ENCODE results near the gene HTR3C.
"Not testable (repeated sequence)": the region's sequence is repeated elsewhere in the genome, so short reads cannot be mapped to it uniquely, and the experiment has no call there.

Gene HTR3C

DNA sequence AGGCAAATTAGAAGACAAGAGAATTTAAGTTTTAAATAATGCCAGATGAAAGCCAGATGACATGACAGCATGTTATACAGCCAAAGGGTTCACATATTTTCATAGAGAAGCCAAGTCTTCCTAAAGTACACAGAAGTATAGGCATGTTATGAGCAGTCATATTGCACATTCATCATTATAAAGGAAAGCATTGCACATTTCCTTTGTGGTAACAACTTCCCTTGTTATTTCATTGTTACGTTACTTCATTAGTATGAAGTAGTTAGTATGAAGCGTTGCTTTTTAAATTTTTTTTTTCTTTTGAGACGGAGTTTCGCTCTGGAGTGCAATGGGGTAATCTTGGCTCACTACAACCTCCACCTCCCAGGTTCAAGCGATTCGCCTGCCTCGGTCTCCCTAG lies 30.5 kb upstream of the HTR3C start:
- ATAC-seq (ENCODE audit: low read depth), result no peak
- no peak for DNase-seq (ENCODE audit: low spot score)
- no peaks in the 10 kb centered on the region for H3K36me3 ChIP-seq (ENCODE audit: low read depth)
- no peak overlapping the region for H3K27ac ChIP-seq (ENCODE audit: poor library complexity, severe bottlenecking)
- TF ChIP-seq, protein P1, sequence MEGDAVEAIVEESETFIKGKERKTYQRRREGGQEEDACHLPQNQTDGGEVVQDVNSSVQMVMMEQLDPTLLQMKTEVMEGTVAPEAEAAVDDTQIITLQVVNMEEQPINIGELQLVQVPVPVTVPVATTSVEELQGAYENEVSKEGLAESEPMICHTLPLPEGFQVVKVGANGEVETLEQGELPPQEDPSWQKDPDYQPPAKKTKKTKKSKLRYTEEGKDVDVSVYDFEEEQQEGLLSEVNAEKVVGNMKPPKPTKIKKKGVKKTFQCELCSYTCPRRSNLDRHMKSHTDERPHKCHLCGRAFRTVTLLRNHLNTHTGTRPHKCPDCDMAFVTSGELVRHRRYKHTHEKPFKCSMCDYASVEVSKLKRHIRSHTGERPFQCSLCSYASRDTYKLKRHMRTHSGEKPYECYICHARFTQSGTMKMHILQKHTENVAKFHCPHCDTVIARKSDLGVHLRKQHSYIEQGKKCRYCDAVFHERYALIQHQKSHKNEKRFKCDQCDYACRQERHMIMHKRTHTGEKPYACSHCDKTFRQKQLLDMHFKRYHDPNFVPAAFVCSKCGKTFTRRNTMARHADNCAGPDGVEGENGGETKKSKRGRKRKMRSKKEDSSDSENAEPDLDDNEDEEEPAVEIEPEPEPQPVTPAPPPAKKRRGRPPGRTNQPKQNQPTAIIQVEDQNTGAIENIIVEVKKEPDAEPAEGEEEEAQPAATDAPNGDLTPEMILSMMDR (IDR thresholded peaks at IDR 0.05; ENCODE audit: poor library complexity, severe bottlenecking), result no peak
- no peaks in the 10 kb centered on the region for H3K9me3 ChIP-seq (ENCODE audit: severe bottlenecking)
- no peak overlapping the region for H3K4me3 ChIP-seq (ENCODE audit: severe bottlenecking)
- no peaks in the 10 kb centered on the region for H3K27me3 ChIP-seq (ENCODE audit: insufficient read depth, poor library complexity, severe bottlenecking)
- H3K4me1 ChIP-seq (ENCODE audit: insufficient read depth, poor library complexity, severe bottlenecking), result no peaks in the 10 kb centered on the region

DNA sequence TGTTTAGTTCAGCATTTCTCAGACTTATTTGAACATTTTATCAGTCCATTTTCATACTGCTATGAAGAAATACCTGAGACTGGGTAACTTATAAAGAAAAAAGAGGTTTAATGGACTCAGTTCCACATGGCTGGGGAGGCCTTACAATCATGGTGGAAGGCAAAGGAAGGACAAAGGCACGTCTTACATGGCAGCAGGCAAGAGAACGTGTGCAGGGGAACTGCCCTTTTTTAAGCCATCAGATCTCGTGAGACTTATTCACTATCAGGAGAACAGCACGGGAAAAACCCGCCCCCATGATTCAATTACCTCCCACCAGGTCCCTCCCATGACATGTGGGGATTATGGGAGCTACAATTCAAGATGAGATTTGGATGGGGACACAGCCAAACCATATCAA lies 27.6 kb upstream of the HTR3C start:
- not testable (repeated sequence) for H3K4me3 ChIP-seq (ENCODE audit: severe bottlenecking); ATAC-seq (ENCODE audit: low read depth); DNase-seq (ENCODE audit: low spot score); H3K27me3 ChIP-seq (ENCODE audit: insufficient read depth, poor library complexity, severe bottlenecking); H3K27ac ChIP-seq (ENCODE audit: poor library complexity, severe bottlenecking); H3K9me3 ChIP-seq (ENCODE audit: severe bottlenecking); H3K4me1 ChIP-seq (ENCODE audit: insufficient read depth, poor library complexity, severe bottlenecking); H3K36me3 ChIP-seq (ENCODE audit: low read depth)

DNA sequence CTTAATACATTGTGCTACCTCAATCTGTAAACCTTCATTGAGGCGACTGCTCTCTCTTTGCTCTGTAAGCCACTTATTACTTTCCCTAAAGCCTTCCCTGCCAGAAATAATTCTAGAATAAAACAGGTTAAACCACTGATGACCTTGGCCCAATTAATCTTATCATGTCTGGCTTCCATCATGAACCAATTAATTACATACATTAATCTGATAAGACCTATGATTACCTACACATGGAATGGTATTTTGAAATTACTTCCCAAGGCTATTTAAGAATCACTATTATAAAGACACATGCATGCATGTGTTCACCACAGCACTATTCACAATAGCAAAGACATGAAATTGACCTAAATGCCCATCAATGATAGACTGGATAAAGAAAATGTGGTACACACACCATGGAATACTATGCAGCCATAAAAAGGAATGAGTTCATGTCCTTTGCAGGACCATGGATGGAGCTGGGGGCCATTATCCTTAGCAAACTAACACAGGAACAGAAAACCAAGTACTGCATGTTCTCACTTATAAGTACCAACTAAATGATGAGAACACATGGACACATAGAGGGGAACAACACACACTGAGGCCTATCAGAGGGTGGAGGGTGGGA lies 24.5 kb upstream of the HTR3C start:
- H3K36me3 ChIP-seq (ENCODE audit: low read depth); H3K27ac ChIP-seq (ENCODE audit: poor library complexity, severe bottlenecking); DNase-seq (ENCODE audit: low spot score); H3K27me3 ChIP-seq (ENCODE audit: insufficient read depth, poor library complexity, severe bottlenecking); H3K9me3 ChIP-seq (ENCODE audit: severe bottlenecking); H3K4me1 ChIP-seq (ENCODE audit: insufficient read depth, poor library complexity, severe bottlenecking); ATAC-seq (ENCODE audit: low read depth); H3K4me3 ChIP-seq (ENCODE audit: severe bottlenecking): not testable (repeated sequence)

DNA sequence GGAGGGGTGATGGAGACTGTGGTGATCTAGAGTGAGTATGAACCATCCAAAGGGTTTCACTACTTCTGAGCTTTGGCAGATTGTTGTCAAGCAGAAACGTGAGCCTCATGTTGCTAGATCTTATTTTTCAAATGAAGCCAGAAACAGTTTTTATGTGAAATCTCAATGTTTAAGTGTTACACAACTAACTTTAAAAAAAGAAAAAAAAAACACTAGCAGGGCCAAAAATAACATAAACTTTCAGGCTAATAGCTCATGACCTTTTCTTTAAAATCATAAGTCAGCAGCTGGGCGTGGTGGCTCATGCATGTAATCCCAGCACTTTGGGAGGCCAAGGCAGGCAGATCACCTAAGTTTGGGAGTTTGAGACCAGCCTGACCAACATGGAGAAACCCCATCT lies 23.4 kb upstream of the HTR3C start:
- no peaks in the 10 kb centered on the region for H3K36me3 ChIP-seq (ENCODE audit: low read depth)
- DNase-seq (ENCODE audit: low spot score), result no peak
- no peaks in the 10 kb centered on the region for H3K9me3 ChIP-seq (ENCODE audit: severe bottlenecking)
- no peak overlapping the region for H3K4me3 ChIP-seq (ENCODE audit: severe bottlenecking)
- no peaks in the 10 kb centered on the region for H3K4me1 ChIP-seq (ENCODE audit: insufficient read depth, poor library complexity, severe bottlenecking)
- H3K27me3 ChIP-seq (ENCODE audit: insufficient read depth, poor library complexity, severe bottlenecking), result no peaks in the 10 kb centered on the region
- ATAC-seq (ENCODE audit: low read depth), result no peak
- no peak overlapping the region for H3K27ac ChIP-seq (ENCODE audit: poor library complexity, severe bottlenecking)
- TF ChIP-seq, protein P1 (IDR thresholded peaks at IDR 0.05; ENCODE audit: poor library complexity, severe bottlenecking), result no peak

DNA sequence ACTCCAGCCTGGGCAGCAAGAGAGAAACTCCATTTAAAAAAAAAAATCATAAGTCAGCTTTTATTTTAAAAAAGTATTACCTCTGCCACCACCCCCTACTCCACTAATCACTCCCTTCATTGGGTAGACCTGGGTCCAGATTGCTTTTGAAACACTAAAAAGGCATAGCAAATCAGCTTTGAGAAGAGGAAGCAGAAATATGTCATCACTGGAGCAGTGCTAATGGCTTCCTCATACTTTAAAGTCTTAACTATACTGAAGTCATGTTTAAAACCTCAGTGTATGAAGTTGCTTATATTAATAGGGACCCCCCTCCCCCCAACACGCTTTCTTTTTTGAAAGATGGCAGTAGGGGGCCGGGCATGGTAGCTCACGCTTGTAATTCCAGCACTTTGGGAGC lies 22.3 kb upstream of the HTR3C start:
- Histone ChIP-seq H3K4me3 (ENCODE audit: severe bottlenecking) (no peak overlapping the region), H3K36me3 (ENCODE audit: low read depth) (no peaks in the 10 kb centered on the region), H3K27ac (ENCODE audit: poor library complexity, severe bottlenecking) (no peak overlapping the region), H3K27me3 (ENCODE audit: insufficient read depth, poor library complexity, severe bottlenecking) (no peaks in the 10 kb centered on the region), H3K9me3 (ENCODE audit: severe bottlenecking) (no peaks in the 10 kb centered on the region), H3K4me1 (ENCODE audit: insufficient read depth, poor library complexity, severe bottlenecking) (no peaks in the 10 kb centered on the region)
- TF ChIP-seq, protein P1 (IDR thresholded peaks at IDR 0.05; ENCODE audit: poor library complexity, severe bottlenecking), result no peak
- DNase-seq (ENCODE audit: low spot score), result no peak
- no peak for ATAC-seq (ENCODE audit: low read depth)

DNA sequence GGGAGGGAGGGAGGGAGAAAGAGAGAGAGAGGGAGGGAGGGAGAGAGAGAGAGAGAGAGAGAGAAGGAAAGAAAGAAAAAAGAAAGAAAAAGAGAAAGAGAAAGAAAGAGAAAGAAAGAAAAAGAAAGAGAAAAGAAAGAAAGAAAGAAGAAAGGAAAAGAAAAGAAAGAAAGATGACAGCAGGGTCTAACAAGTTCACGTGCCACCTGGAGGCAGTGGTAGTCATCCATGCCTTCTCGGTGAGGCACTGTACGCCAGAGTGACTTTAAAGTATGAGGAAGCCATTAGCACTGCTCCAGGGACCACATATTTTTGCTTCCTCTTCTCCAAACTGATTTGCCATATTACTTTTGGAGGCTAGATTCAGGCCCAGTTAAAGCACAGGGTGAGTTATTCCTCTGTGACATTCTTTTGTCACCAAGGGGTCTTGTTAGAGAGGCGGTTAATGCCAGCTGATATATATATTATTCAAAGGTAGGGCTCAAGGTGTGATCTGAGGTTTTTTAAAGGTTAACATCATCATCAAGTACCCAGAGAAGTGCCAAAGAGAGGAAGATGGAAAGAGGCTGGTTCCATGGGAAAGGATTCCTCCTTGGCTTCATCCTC lies 21.6 kb upstream of the HTR3C start, which contains the start of gene HTR3D:
HTR3D (plus strand) TSS at position 556 of the 606 bp plus-strand sequence; CDS start at position 556, 0 bp downstream.
- no peaks in the 10 kb centered on the region for H3K36me3 ChIP-seq (ENCODE audit: low read depth)
- DNase-seq (ENCODE audit: low spot score), result no peak
- TF ChIP-seq, protein P1 (IDR thresholded peaks at IDR 0.05; ENCODE audit: poor library complexity, severe bottlenecking), result no peak
- no peak within 1 kb of the TSS for H3K4me3 ChIP-seq (ENCODE audit: severe bottlenecking)
- H3K27ac ChIP-seq (ENCODE audit: poor library complexity, severe bottlenecking), result no peak within 1 kb of the TSS
- no peaks in the 10 kb centered on the region for H3K9me3 ChIP-seq (ENCODE audit: severe bottlenecking)
- no peak for ATAC-seq (ENCODE audit: low read depth)
- H3K27me3 ChIP-seq (ENCODE audit: insufficient read depth, poor library complexity, severe bottlenecking), result no peaks in the 10 kb centered on the region
- H3K4me1 ChIP-seq (ENCODE audit: insufficient read depth, poor library complexity, severe bottlenecking), result no peaks in the 10 kb centered on the region

All from RWPE2 (cell line).